ENCODE data around the gene CBARP. TPM values are rescaled to one million over a fixed set of nuclear protein-coding genes. Genes with fewer than 3 reads are reported as not detected.

The CBARP gene
- total RNA-seq, 4 donors from 2014 or later, result 8.1 to 16.7 (median 13.6) TPM

DNA sequence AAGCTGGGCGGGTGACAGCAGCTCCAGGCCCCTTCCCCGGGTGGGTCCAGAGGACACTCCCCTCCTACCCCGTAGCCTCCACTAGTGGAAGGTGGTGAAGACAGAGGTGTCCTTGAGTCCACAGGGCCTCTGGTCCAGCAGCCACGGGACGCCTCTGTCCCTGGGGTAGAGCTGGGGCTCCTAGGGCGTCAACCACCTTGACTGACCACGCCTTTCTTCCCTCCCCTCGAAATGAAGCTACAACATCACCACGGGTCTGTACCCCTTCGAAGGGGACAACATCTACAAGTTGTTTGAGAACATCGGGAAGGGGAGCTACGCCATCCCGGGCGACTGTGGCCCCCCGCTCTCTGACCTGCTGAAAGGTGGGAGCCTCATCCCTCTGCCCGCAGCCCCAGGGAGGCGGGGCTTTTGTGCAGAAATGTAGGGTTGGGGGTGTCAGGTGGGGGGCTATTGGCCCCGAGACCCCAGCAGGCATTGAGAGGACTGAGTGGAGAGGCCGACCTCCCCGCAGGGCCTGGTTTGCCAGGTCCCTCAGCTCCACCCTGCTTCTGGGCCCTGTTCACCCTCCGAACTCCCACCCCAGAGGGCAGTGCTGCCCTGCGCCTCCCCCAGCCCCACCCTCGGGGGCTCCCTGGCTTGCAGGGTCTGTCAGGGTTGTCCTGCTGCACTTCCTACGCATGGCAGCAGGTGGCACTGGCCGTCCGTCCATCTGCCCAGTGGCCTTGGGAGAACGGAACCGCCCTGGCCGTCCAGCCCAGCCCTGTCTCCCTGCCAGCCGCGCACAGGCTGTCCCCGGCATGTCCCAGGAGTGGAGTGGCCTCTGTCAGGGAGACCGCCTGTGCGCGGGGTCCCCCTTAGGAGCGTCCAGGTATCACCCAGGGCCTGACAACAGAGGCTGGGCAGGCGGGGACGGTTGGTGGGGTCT, 16.6 kb downstream of the CBARP start:
- no peak overlapping the region for H3K4me3 ChIP-seq (ENCODE audit: low read depth, poor library complexity, severe bottlenecking)
- TF ChIP-seq, protein P1, sequence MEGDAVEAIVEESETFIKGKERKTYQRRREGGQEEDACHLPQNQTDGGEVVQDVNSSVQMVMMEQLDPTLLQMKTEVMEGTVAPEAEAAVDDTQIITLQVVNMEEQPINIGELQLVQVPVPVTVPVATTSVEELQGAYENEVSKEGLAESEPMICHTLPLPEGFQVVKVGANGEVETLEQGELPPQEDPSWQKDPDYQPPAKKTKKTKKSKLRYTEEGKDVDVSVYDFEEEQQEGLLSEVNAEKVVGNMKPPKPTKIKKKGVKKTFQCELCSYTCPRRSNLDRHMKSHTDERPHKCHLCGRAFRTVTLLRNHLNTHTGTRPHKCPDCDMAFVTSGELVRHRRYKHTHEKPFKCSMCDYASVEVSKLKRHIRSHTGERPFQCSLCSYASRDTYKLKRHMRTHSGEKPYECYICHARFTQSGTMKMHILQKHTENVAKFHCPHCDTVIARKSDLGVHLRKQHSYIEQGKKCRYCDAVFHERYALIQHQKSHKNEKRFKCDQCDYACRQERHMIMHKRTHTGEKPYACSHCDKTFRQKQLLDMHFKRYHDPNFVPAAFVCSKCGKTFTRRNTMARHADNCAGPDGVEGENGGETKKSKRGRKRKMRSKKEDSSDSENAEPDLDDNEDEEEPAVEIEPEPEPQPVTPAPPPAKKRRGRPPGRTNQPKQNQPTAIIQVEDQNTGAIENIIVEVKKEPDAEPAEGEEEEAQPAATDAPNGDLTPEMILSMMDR (IDR thresholded peaks at IDR 0.05), result no peak
- no peak for TF ChIP-seq POLR2A (IDR thresholded peaks at IDR 0.05)
- no peak for DNase-seq (ENCODE audit: low spot score in 2 of 2)
- WGBS, 2 donors, result 79 to 90% methylated on average over 22 to 23 of the region's 38 CpGs
- intact Hi-C loops (cut with DNase I; ENCODE audit: low total_unique reads), result no loop called here

- no peak for DNase-seq (ENCODE audit: low spot score in 2 of 2)
- TF ChIP-seq, protein P1 (IDR thresholded peaks at IDR 0.05), result no peak
- TF ChIP-seq POLR2A (IDR thresholded peaks at IDR 0.05), result no peak
- 84 to 86% methylated on average over 18 to 33 of the region's 33 CpGs for WGBS, 2 donors
- intact Hi-C loops (cut with DNase I; ENCODE audit: low total_unique reads), result no loop called here
- no peak overlapping the region for H3K4me3 ChIP-seq (ENCODE audit: low read depth, poor library complexity, severe bottlenecking)
Measured at GRCh38 chr19:1220477-1220930, 17.3 kb downstream of the CBARP start.

GRCh38 chr19:1219786-1220476, 17.9 kb downstream of the CBARP start:
- DNase-seq (ENCODE audit: low spot score in 2 of 2), result no peak
- intact Hi-C loops (cut with DNase I; ENCODE audit: low total_unique reads), result no loop called here
- H3K4me3 ChIP-seq (ENCODE audit: low read depth, poor library complexity, severe bottlenecking), result no peak overlapping the region
- TF ChIP-seq, protein P1 (IDR thresholded peaks at IDR 0.05), result no peak
- no peak for TF ChIP-seq POLR2A (IDR thresholded peaks at IDR 0.05)
- WGBS, 2 donors, result 92 to 94% methylated on average over 13 to 19 of the region's 19 CpGs

GRCh38 chr19:1218751-1219567, 18.8 kb downstream of the CBARP start:
- no peak overlapping the region for H3K4me3 ChIP-seq (ENCODE audit: low read depth, poor library complexity, severe bottlenecking)
- no peak for TF ChIP-seq POLR2A (IDR thresholded peaks at IDR 0.05)
- TF ChIP-seq, protein P1 (IDR thresholded peaks at IDR 0.05), result no peak
- WGBS, 2 donors, result 88 to 90% methylated on average over 26 to 33 of the region's 37 CpGs
- intact Hi-C loops (cut with DNase I; ENCODE audit: low total_unique reads), result no loop called here
- DNase-seq (ENCODE audit: low spot score in 2 of 2), result no peak

- no peak for DNase-seq (ENCODE audit: low spot score in 2 of 2)
- intact Hi-C loops (cut with DNase I; ENCODE audit: low total_unique reads), result no loop called here
- no peak overlapping the region for H3K4me3 ChIP-seq (ENCODE audit: low read depth, poor library complexity, severe bottlenecking)
- 68 to 84% methylated on average over 15 of the region's 15 CpGs for WGBS, 2 donors
- no peak for TF ChIP-seq POLR2A (IDR thresholded peaks at IDR 0.05)
Measured at GRCh38 chr19:1217366-1217765, 20.4 kb downstream of the CBARP start.
